ENCODE data around the gene NUTM2A.
"Not testable (repeated sequence)": the region's sequence is repeated elsewhere in the genome, so short reads cannot be mapped to it uniquely, and the experiment has no call there.

DNA sequence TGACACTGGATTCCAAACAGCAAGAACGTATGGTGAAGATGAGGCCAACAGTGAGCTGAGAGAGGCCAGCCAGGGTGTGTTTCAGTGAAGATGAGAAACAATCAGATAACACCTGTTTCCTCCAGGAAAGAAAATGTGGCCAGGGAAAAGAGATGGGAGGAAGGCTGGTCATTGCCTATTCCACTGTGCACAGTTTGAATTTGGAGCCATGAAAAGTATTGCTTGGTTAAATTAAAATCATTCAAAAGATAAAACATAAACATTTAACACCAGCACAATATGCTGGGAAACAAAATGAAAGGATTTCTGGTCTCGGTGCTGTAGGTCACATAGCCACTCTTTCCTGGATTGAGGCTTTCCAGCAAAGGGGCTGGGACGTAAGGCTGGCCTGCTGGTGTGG lies at the start of gene NUTM2A:
- TF ChIP-seq POLR2A, POLR2AphosphoS5 (IDR thresholded peaks at IDR 0.05): not testable (repeated sequence)
- TF ChIP-seq, protein P1, sequence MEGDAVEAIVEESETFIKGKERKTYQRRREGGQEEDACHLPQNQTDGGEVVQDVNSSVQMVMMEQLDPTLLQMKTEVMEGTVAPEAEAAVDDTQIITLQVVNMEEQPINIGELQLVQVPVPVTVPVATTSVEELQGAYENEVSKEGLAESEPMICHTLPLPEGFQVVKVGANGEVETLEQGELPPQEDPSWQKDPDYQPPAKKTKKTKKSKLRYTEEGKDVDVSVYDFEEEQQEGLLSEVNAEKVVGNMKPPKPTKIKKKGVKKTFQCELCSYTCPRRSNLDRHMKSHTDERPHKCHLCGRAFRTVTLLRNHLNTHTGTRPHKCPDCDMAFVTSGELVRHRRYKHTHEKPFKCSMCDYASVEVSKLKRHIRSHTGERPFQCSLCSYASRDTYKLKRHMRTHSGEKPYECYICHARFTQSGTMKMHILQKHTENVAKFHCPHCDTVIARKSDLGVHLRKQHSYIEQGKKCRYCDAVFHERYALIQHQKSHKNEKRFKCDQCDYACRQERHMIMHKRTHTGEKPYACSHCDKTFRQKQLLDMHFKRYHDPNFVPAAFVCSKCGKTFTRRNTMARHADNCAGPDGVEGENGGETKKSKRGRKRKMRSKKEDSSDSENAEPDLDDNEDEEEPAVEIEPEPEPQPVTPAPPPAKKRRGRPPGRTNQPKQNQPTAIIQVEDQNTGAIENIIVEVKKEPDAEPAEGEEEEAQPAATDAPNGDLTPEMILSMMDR (IDR thresholded peaks at IDR 0.05): not testable (repeated sequence)
